Activated naive CD8-positive, alpha-beta T cell treated with anti-CD3 and anti-CD28 coated beads, Interleukin-2, amount 10 ng/mL, durations not matched to agents 7 days and 5 days (primary cell): ENCODE measurements around the gene DPP6. TPM values are rescaled to one million over a fixed set of nuclear protein-coding genes. Genes with fewer than 3 reads are reported as not detected.

Source experiments
- ATAC-seq: fragments of 150-1000 bp; cut with Tn5 transposase; one replicate; pipeline ENCODE4 v1.10.0; 2021; ENCODE audit warnings: low read depth, moderate library complexity
- POLR2A ChIA-PET: fragments of 350-600 bp; sonication (Branson Sonifier 250); formaldehyde crosslinking; loops from one replicate; lab custom pipeline; 2021; ENCODE audit warnings: antibody characterized with exemption; lab: Charles Lee
- DNase-seq: peaks from one replicate; pipeline ENCODE4 v3.0.0; 2021
- H3K27ac Mint-ChIP-seq: one replicate; pipeline ENCODE4 v1.8.0; 2022; ENCODE audit warnings: mild to moderate bottlenecking, mixed read lengths
- H3K27me3 Mint-ChIP-seq: one replicate; pipeline ENCODE4 v1.8.0; 2022; ENCODE audit warnings: mild to moderate bottlenecking, moderate library complexity, mixed read lengths
- H3K36me3 Mint-ChIP-seq: one replicate; pipeline ENCODE4 v1.8.0; 2021; ENCODE audit warnings: mild to moderate bottlenecking, mixed read lengths
- H3K4me1 Mint-ChIP-seq: one replicate; pipeline ENCODE4 v1.8.0; 2021; ENCODE audit warnings: mixed read lengths
- H3K4me3 Mint-ChIP-seq: one replicate; pipeline ENCODE4 v1.8.0; 2022; ENCODE audit warnings: mild to moderate bottlenecking, moderate library complexity, mixed read lengths
- H3K9me3 Mint-ChIP-seq: one replicate; pipeline ENCODE4 v1.8.0; 2021; ENCODE audit warnings: mixed read lengths
- total RNA-seq, 2 experiments: library from RNA; stranded (reverse); gene quantifications; one replicate each; pipeline ENCODE4 v1.2.3, GENCODE V29; 2021

Gene DPP6
- total RNA-seq, 2 experiments from 2014 or later = not detected

- H3K27me3 Mint-ChIP-seq = no peaks in the 10 kb centered on the region
- no peaks in the 10 kb centered on the region for H3K36me3 Mint-ChIP-seq
- ATAC-seq = no peak
- H3K9me3 Mint-ChIP-seq = no peaks in the 10 kb centered on the region
- H3K27ac Mint-ChIP-seq = no peak overlapping the region
- no peak for DNase-seq
- H3K4me3 Mint-ChIP-seq = no peak overlapping the region
- no peaks in the 10 kb centered on the region for H3K4me1 Mint-ChIP-seq
- POLR2A ChIA-PET = no interaction called here
Observed at GRCh38 chr7:154255324-154255723, 203.1 kb downstream of the DPP6 start.

- H3K27ac Mint-ChIP-seq = no peak overlapping the region
- H3K4me3 Mint-ChIP-seq = no peak overlapping the region
- no peaks in the 10 kb centered on the region for H3K36me3 Mint-ChIP-seq
- POLR2A ChIA-PET = no interaction called here
- H3K9me3 Mint-ChIP-seq = no peaks in the 10 kb centered on the region
- H3K27me3 Mint-ChIP-seq = no peaks in the 10 kb centered on the region
- DNase-seq (no peak), ATAC-seq (no peak)
- no peaks in the 10 kb centered on the region for H3K4me1 Mint-ChIP-seq
Observed at GRCh38 chr7:154256150-154256549, 204.0 kb downstream of the DPP6 start.

GRCh38 chr7:154259396-154259795 lies 207.2 kb downstream of the DPP6 start:
- Mint-ChIP-seq H3K4me3 (no peak overlapping the region), H3K27me3 (no peaks in the 10 kb centered on the region), H3K27ac (no peak overlapping the region), H3K36me3 (no peaks in the 10 kb centered on the region), H3K4me1 (no peaks in the 10 kb centered on the region), H3K9me3 (peaks cover 6% of the 10 kb centered on the region)
- no peak for ATAC-seq
- DNase-seq = no peak
- POLR2A ChIA-PET = no interaction called here

GRCh38 chr7:154287356-154287755 lies 235.2 kb downstream of the DPP6 start:
- no peaks in the 10 kb centered on the region for H3K36me3 Mint-ChIP-seq
- H3K9me3 Mint-ChIP-seq = peaks cover 2% of the 10 kb centered on the region
- H3K4me1 Mint-ChIP-seq = no peaks in the 10 kb centered on the region
- ATAC-seq (no peak), DNase-seq (no peak)
- H3K27me3 Mint-ChIP-seq = no peaks in the 10 kb centered on the region
- H3K27ac Mint-ChIP-seq = no peak overlapping the region
- no peak overlapping the region for H3K4me3 Mint-ChIP-seq
- POLR2A ChIA-PET = no interaction called here

GRCh38 chr7:154289119-154289518 lies 236.9 kb downstream of the DPP6 start:
- ATAC-seq = no peak

GRCh38 chr7:154296443-154296842 lies 244.2 kb downstream of the DPP6 start:
- no peak overlapping the region for H3K4me3 Mint-ChIP-seq
- H3K4me1 Mint-ChIP-seq = no peaks in the 10 kb centered on the region
- no peak for ATAC-seq
- no peaks in the 10 kb centered on the region for H3K27me3 Mint-ChIP-seq
- no peaks in the 10 kb centered on the region for H3K9me3 Mint-ChIP-seq
- DNase-seq = no peak
- H3K36me3 Mint-ChIP-seq = no peaks in the 10 kb centered on the region
- POLR2A ChIA-PET = no interaction called here
- no peak overlapping the region for H3K27ac Mint-ChIP-seq

More at GRCh38 chr7:154289119-154289518, 236.9 kb downstream of the DPP6 start:
- Mint-ChIP-seq H3K27me3 (no peaks in the 10 kb centered on the region), H3K9me3 (peaks cover under 1% of the 10 kb centered on the region), H3K4me1 (no peaks in the 10 kb centered on the region), H3K27ac (no peak overlapping the region), H3K36me3 (no peaks in the 10 kb centered on the region), H3K4me3 (no peak overlapping the region)
- DNase-seq = no peak
- POLR2A ChIA-PET = no interaction called here

GRCh38 chr7:154299736-154300135 lies 247.5 kb downstream of the DPP6 start:
- no peaks in the 10 kb centered on the region for H3K4me1 Mint-ChIP-seq
- POLR2A ChIA-PET = no interaction called here
- H3K4me3 Mint-ChIP-seq = no peak overlapping the region
- no peaks in the 10 kb centered on the region for H3K36me3 Mint-ChIP-seq
- ATAC-seq = no peak
- peaks cover 4% of the 10 kb centered on the region for H3K9me3 Mint-ChIP-seq
- H3K27me3 Mint-ChIP-seq = no peaks in the 10 kb centered on the region
- no peak for DNase-seq
- H3K27ac Mint-ChIP-seq = no peak overlapping the region

GRCh38 chr7:154302380-154302779 lies 250.2 kb downstream of the DPP6 start:
- ATAC-seq (no peak), DNase-seq (no peak)
- no peaks in the 10 kb centered on the region for H3K4me1 Mint-ChIP-seq
- H3K27ac Mint-ChIP-seq = no peak overlapping the region
- no peaks in the 10 kb centered on the region for H3K36me3 Mint-ChIP-seq
- no peak overlapping the region for H3K4me3 Mint-ChIP-seq
- peaks cover 4% of the 10 kb centered on the region for H3K9me3 Mint-ChIP-seq
- H3K27me3 Mint-ChIP-seq = peaks cover 8% of the 10 kb centered on the region
- POLR2A ChIA-PET = no interaction called here

- POLR2A ChIA-PET = no interaction called here
- H3K4me1 Mint-ChIP-seq = no peaks in the 10 kb centered on the region
- no peak for ATAC-seq
- no peak overlapping the region for H3K27ac Mint-ChIP-seq
- peaks cover 8% of the 10 kb centered on the region for H3K27me3 Mint-ChIP-seq
- no peaks in the 10 kb centered on the region for H3K36me3 Mint-ChIP-seq
- peaks cover 4% of the 10 kb centered on the region for H3K9me3 Mint-ChIP-seq
- no peak for DNase-seq
- H3K4me3 Mint-ChIP-seq = no peak overlapping the region
Observed at GRCh38 chr7:154304231-154304630, 252.0 kb downstream of the DPP6 start.

- no peaks in the 10 kb centered on the region for H3K4me1 Mint-ChIP-seq
- peaks cover 8% of the 10 kb centered on the region for H3K27me3 Mint-ChIP-seq
- no peak overlapping the region for H3K4me3 Mint-ChIP-seq
- no peak for DNase-seq
- no peaks in the 10 kb centered on the region for H3K36me3 Mint-ChIP-seq
- H3K27ac Mint-ChIP-seq = no peak overlapping the region
- H3K9me3 Mint-ChIP-seq = peaks cover 4% of the 10 kb centered on the region
- POLR2A ChIA-PET = no interaction called here
- no peak for ATAC-seq
Observed at GRCh38 chr7:154304740-154305700, 252.8 kb downstream of the DPP6 start.

- H3K4me3 Mint-ChIP-seq = no peak overlapping the region
- no peak for DNase-seq
- H3K9me3 Mint-ChIP-seq = peaks cover 4% of the 10 kb centered on the region
- no peak for ATAC-seq
- H3K27ac Mint-ChIP-seq = no peak overlapping the region
- POLR2A ChIA-PET = no interaction called here
- no peaks in the 10 kb centered on the region for H3K36me3 Mint-ChIP-seq
- peaks cover 8% of the 10 kb centered on the region for H3K27me3 Mint-ChIP-seq
- no peaks in the 10 kb centered on the region for H3K4me1 Mint-ChIP-seq
Observed at GRCh38 chr7:154306036-154306435, 253.8 kb downstream of the DPP6 start.

- Mint-ChIP-seq H3K27ac (no peak overlapping the region), H3K4me1 (no peaks in the 10 kb centered on the region), H3K36me3 (no peaks in the 10 kb centered on the region), H3K27me3 (peaks cover 8% of the 10 kb centered on the region), H3K9me3 (no peaks in the 10 kb centered on the region), H3K4me3 (no peak overlapping the region)
- ATAC-seq (no peak), DNase-seq (no peak)
- POLR2A ChIA-PET = no interaction called here
Observed at GRCh38 chr7:154308928-154309327, 256.7 kb downstream of the DPP6 start.

- ATAC-seq (no peak), DNase-seq (no peak)
- POLR2A ChIA-PET = no interaction called here
- peaks cover 8% of the 10 kb centered on the region for H3K27me3 Mint-ChIP-seq
- no peaks in the 10 kb centered on the region for H3K9me3 Mint-ChIP-seq
- no peaks in the 10 kb centered on the region for H3K36me3 Mint-ChIP-seq
- H3K4me3 Mint-ChIP-seq = no peak overlapping the region
- H3K4me1 Mint-ChIP-seq = no peaks in the 10 kb centered on the region
- no peak overlapping the region for H3K27ac Mint-ChIP-seq
Observed at GRCh38 chr7:154310114-154310513, 257.9 kb downstream of the DPP6 start.

- Mint-ChIP-seq H3K27ac (no peak overlapping the region), H3K36me3 (no peaks in the 10 kb centered on the region), H3K27me3 (no peaks in the 10 kb centered on the region), H3K9me3 (peaks cover 2% of the 10 kb centered on the region), H3K4me1 (no peaks in the 10 kb centered on the region), H3K4me3 (no peak overlapping the region)
- DNase-seq (no peak), ATAC-seq (no peak)
- POLR2A ChIA-PET = no interaction called here
Observed at GRCh38 chr7:154324196-154324595, 272.0 kb downstream of the DPP6 start.
